Lower lobe of right lung (tissue), 2 donors: ENCODE data around the gene OXCT2. TPM values are rescaled to one million over a fixed set of nuclear protein-coding genes. Genes with fewer than 3 reads are reported as not detected.
A peak's percentile ranks its signal among the peaks of the same experiment; 100 is the strongest.
"Not testable (repeated sequence)": the region's sequence is repeated elsewhere in the genome, so short reads cannot be mapped to it uniquely, and the experiment has no call there.

Source experiments
- ATAC-seq, 2 donors: fragments of 200-7000 bp; cut with Tn5 transposase; one replicate each; pipeline ENCODE4 v1.9.1; 2020 to 2022; ENCODE audit warnings: mild to moderate bottlenecking in 2 of 2, moderate library complexity in 2 of 2
- DNase-seq: peaks from one replicate; pipeline ENCODE4 v3.0.0-alpha.2; 2020
- H3K27ac ChIP-seq: fragments of 200-600 bp; one replicate; pipeline ENCODE4 v1.8.0; 2022
- H3K27me3 ChIP-seq: fragments of 200-600 bp; one replicate; pipeline ENCODE4 v1.8.0; 2022; ENCODE audit warnings: low read depth
- H3K36me3 ChIP-seq: fragments of 200-600 bp; one replicate; pipeline ENCODE4 v1.8.0; 2022; ENCODE audit warnings: mild to moderate bottlenecking
- H3K4me1 ChIP-seq: fragments of 200-600 bp; one replicate; pipeline ENCODE4 v1.8.0; 2022
- H3K4me3 ChIP-seq: fragments of 200-600 bp; one replicate; pipeline ENCODE4 v1.8.0; 2022; ENCODE audit warnings: mild to moderate bottlenecking
- H3K9me3 ChIP-seq: fragments of 200-600 bp; one replicate; pipeline ENCODE4 v1.8.0; 2022
- intact Hi-C: fragments of 100-400 bp; cut with DNase I; formaldehyde crosslinking; loops from one replicate; pipeline ENCODE4 v1.11.0; 2022
- total RNA-seq: library from RNA; stranded (reverse); fragmentation: NEBNext Ultra II Directional; extraction: Animal tissue kit (Norgen Biotek cat#: 25700); gene quantifications from one replicate; pipeline ENCODE4 v1.2.1, GENCODE V29; 2021
- TF ChIP-seq, protein P1 (sequence below): fragments of 200-600 bp; IDR thresholded peaks from one replicate; pipeline ENCODE4 v1.8.0; 2022; ENCODE audit warnings: antibody characterized with exemption, mild to moderate bottlenecking
- donor health status: DM: no; HTN: yes; CAD: no; lungs with severe emphysema.

Gene OXCT2
- total RNA-seq, 1 donor from 2014 or later = 0.47 TPM

DNA sequence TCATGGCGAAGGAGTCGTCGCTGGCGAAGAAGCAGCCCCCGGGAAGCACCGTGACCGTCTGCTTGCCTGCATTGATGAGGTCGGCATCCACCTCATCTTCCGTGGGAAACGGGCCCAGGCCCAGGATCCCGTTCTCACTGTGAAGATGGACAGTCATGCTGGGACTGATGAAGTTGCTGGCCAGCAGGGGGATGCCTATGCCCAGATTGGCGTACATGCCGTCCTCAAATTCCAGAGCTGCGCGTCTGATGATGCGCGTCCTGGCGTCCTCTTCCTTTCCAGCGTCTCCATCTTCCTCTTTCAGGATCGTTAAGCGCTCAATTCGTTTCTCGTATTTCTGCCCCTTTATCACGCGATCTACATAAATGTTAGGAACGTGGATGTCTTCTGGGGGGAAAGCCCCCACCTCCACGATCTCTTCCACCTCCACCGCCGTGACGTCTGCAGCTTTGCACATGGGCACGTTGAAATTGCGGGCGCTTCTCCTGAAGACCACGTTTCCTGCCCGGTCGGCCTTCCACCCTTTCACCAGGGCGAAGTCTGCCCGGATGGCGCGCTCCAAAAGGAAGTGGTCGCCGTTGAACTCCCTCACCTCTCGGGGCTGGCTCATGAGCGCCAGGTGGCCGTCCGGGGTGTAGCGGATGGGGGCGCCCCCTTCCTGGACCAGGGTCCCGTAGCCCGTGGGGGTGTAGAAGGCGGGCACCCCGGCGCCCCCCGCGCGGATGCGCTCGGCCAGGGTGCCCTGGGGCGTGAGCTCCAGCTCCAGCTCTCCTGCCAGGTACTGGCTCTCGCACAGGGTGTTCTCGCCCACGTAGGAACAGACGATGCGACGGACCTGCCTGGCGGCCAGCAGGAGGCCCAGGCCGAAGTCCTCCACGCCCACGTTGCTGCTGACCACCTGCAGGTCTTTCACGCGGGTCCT, 787 bp downstream of the OXCT2 start:
- H3K27ac ChIP-seq, DNase-seq, H3K27me3 ChIP-seq, intact Hi-C loops, H3K36me3 ChIP-seq, H3K9me3 ChIP-seq, H3K4me1 ChIP-seq, H3K4me3 ChIP-seq: not testable (repeated sequence)
- ATAC-seq = peak in 1 of 2 donors; percentile 5

DNA sequence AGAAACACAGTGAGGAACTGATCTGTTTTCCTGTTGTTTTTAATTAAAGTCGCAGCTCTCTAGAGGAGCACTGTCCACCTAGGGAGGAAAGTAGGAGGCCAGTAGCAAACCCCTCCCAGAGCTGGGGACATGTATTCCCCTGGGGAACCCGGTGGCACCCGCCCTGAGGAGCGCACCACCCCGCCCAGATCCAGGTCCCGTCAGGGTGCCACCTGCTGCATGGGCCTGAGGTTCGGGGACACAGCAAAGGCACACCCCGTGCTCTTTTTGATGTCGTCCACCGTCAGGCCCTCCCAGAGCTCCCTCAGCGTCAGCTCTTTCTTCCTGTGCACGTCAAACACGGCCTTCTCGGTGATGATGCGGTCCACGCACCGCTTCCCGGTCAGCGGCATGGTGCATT, 1.6 kb downstream of the OXCT2 start:
- H3K27ac ChIP-seq, DNase-seq, H3K4me3 ChIP-seq, ATAC-seq, H3K36me3 ChIP-seq, H3K27me3 ChIP-seq, H3K9me3 ChIP-seq, intact Hi-C loops, H3K4me1 ChIP-seq: not testable (repeated sequence)

DNA sequence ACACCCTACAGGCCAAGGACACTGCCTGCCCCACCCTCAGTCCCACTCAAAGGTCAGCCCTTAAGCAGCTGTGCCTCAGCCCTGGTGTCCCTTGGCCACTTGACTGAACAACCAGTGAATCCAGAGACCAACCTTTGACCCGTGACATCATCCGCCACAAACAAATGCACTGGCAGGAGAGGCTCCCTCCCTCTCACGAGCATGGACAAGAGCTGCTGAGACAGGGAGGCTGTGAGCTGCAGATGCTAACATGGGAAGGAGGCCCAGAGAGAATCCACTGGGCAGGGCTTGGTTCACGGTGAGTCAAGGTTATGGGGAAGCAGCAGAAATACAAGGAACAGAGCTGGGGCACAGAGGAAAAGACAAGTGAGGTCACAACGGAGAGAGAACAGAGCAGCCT, 4.7 kb downstream of the OXCT2 start:
- H3K4me3 ChIP-seq, intact Hi-C loops, H3K9me3 ChIP-seq, H3K36me3 ChIP-seq, H3K4me1 ChIP-seq, ATAC-seq, DNase-seq, H3K27ac ChIP-seq, H3K27me3 ChIP-seq: not testable (repeated sequence)

DNA sequence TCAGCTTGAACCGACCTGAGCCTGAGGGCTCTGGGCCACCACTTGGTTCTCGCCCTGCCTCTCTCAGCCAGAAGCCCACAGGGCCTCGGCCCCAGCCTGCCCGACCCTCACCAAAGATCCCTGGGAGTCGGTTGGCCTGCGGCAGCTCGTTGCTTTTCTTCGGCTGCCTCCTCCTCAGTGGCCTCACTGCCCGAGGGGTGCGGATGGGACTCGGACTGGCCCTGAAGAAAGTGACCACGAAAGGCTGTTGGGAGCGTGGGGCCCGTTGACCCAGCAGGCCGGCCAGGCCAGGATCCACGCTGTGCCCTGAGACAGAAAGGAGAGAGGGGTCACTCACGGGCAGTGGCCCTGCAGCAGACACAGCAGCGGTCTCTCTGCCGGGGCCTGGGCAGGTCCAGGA, 6.6 kb downstream of the OXCT2 start:
- peaks cover 17% of the 10 kb centered on the region for H3K36me3 ChIP-seq
- ATAC-seq, H3K27ac ChIP-seq, H3K27me3 ChIP-seq, H3K4me3 ChIP-seq, H3K9me3 ChIP-seq, intact Hi-C loops, DNase-seq, H3K4me1 ChIP-seq: not testable (repeated sequence)

DNA sequence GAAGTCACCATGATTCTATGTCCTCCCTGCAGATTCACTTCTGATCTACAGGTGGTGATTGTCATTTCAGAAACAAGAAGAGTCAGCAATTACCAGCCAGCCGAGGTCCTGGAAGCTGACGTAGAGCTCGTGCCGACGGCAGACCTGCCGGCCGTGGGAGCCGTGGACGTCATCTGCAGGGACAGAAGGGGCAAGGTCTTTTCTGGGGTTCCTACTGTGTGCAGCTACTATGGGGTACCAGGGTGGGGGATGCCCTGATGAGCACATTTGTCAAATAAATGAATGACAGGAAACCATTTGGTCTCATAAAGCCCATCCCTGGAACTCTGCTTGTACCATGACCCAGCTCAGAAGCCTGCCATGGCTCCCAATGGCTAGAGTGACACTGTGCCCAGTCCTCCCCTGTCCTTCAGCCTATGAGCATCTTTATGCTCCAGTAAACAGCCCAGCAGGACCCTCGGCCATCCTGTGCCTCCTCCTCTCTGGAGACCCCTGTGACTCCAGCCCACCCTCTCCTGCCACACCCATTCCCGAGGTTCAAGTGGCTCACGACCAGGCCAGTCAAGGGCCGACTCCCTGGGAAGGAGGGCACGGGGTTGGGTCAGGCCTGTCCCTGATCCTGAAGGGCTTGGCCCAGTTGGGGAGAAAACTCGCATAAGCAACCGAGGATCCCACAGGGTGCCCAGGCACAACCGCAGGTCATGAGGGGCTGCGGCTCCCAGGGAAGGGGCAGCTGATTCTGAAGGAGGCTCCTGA, 7.4 kb downstream of the OXCT2 start:
- intact Hi-C loops = not testable (repeated sequence)

DNA sequence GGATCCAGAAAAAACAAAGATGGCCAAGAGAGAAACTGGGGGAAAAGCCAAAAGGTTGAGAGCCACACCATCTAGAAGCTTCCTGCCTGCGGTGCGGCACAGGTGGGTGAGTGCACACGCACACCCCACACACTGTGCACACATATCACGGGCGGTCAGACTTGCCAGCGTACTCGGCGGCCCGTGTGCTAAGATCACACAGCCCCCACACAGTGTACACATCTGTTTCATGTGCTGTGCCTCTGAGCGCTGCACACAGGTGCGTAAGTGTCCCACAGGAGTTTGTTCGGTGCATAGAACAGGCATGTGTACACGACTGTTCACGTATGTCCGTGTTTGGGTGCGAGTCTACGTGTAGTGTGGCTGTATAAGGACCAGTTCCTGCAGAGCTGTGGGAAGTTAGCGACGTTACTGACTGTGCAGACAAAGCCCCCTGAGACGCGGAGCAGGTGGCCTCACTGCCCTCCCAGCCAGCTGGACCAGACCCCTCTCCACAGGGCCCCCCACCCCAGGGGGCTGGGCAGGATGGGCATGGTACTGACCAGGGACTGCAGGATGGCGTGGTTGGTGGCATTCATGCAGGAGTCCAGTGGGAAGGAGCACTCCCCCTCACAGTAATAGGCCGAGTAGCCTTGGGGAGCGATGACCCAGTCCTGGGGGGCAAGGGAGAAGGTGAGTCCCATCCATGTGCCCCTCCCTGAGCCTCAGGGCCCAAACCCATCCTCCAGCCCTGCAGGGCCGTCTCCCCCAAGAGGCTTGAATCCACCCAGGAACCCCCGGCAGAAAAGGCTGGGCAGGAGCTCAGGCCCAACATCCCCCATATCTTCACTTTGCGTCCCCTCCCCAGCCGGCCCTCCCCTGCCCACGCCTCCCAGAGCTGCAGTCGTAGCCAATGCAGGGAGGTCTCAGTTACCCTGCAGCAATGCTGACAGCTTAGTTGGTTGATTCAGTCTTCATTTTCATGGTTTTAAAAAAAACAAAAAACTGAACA, 8.3 kb downstream of the OXCT2 start:
- no peaks in the 10 kb centered on the region for H3K27me3 ChIP-seq
- H3K9me3 ChIP-seq = no peaks in the 10 kb centered on the region
- no peak for DNase-seq
- TF ChIP-seq, protein P1, sequence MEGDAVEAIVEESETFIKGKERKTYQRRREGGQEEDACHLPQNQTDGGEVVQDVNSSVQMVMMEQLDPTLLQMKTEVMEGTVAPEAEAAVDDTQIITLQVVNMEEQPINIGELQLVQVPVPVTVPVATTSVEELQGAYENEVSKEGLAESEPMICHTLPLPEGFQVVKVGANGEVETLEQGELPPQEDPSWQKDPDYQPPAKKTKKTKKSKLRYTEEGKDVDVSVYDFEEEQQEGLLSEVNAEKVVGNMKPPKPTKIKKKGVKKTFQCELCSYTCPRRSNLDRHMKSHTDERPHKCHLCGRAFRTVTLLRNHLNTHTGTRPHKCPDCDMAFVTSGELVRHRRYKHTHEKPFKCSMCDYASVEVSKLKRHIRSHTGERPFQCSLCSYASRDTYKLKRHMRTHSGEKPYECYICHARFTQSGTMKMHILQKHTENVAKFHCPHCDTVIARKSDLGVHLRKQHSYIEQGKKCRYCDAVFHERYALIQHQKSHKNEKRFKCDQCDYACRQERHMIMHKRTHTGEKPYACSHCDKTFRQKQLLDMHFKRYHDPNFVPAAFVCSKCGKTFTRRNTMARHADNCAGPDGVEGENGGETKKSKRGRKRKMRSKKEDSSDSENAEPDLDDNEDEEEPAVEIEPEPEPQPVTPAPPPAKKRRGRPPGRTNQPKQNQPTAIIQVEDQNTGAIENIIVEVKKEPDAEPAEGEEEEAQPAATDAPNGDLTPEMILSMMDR = no peak
- H3K4me1 ChIP-seq = no peaks in the 10 kb centered on the region
- no peak overlapping the region for H3K4me3 ChIP-seq
- ATAC-seq = no peak
- intact Hi-C loops = no loop called here
- H3K36me3 ChIP-seq = peaks cover 33% of the 10 kb centered on the region
- no peak overlapping the region for H3K27ac ChIP-seq

More for the DNA sequence above, 7.4 kb downstream of the OXCT2 start:
- peaks cover 24% of the 10 kb centered on the region for H3K36me3 ChIP-seq
- not testable (repeated sequence) for H3K27ac ChIP-seq, H3K27me3 ChIP-seq, DNase-seq, H3K4me1 ChIP-seq, H3K4me3 ChIP-seq, ATAC-seq, H3K9me3 ChIP-seq

DNA sequence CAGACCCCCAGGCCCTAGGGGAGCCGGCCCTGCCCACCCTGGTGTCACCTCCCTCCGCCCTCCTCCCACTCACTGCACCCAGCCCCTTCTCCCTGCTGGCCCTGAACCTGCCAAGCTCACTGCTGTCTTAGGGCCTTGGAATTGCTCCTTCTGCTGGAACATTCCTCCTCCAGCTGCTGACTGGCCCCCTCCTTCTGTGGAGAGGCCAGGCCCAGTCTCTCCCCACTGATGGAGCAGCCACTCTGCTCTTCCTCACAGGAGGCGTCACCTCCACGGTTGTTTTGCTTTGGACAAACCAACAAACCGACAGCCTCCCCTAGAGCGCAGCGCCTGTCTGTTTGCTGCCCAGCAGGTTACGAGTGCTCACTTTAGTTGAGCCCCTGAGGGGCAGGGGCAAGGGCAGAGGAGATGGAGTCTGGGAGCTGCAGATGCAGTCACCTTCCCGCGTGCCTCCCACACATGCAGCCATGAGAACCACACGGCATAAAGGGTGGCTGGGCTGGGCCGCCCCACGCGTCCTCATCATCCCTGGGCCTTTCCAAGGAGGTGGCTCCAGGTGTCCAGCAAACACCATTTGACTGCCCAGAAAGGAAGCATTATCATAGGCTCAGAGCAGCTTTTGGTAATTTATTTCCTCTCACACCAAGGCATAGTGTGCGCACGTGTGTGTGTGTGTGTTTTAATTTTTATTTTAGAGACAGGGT, 9.4 kb downstream of the OXCT2 start:
- DNase-seq = no peak
- H3K4me1 ChIP-seq = no peaks in the 10 kb centered on the region
- no peak for ATAC-seq
- H3K27ac ChIP-seq = no peak overlapping the region
- intact Hi-C loops = no loop called here
- no peak overlapping the region for H3K4me3 ChIP-seq
- peaks cover 45% of the 10 kb centered on the region for H3K36me3 ChIP-seq
- TF ChIP-seq, protein P1 = no peak
- no peaks in the 10 kb centered on the region for H3K27me3 ChIP-seq
- no peaks in the 10 kb centered on the region for H3K9me3 ChIP-seq
